SK-N-SH (cell line): ENCODE data around the gene HJV.

Source experiments
- EP300 ChIP-seq, 2 experiments: IDR thresholded peaks; 2 replicates each; pipeline versions ENCODE4 v1.4.0 to v1.6.1; 2012; ENCODE audit warnings: borderline replicate concordance in 1 of 2, low read depth in 1 of 2, low read length in 1 of 2
- EZH2phosphoT487 ChIP-seq: fragments of 200-600 bp; sonication (generic); IDR thresholded peaks from 2 replicates; pipeline ENCODE4 v1.6.1; 2017; ENCODE audit warnings: low read depth, mixed run types, mild to moderate bottlenecking, antibody characterized with exemption, moderate library complexity, borderline replicate concordance
- GABPA ChIP-seq: IDR thresholded peaks from 2 replicates; pipeline ENCODE4 v1.4.0; 2012; ENCODE audit warnings: low read depth, mild to moderate bottlenecking
- JUND ChIP-seq: IDR thresholded peaks from 2 replicates; pipeline ENCODE4 v1.4.0; 2012
- MAX ChIP-seq: IDR thresholded peaks from 2 replicates; pipeline ENCODE4 v1.4.0; 2012; ENCODE audit warnings: low read depth
- MXI1 ChIP-seq: IDR thresholded peaks from 2 replicates; pipeline ENCODE4 v1.6.1; 2012; ENCODE audit warnings: mild to moderate bottlenecking, low read depth, low read length, improper control_type of control experiment
- REST ChIP-seq: IDR thresholded peaks from 2 replicates; pipeline ENCODE4 v1.6.1; 2012; ENCODE audit warnings: mild to moderate bottlenecking, low read depth, low read length, moderate library complexity
- RXRA ChIP-seq: IDR thresholded peaks from 2 replicates; pipeline ENCODE4 v1.4.0; 2012; ENCODE audit warnings: low read depth, mild to moderate bottlenecking, borderline replicate concordance
- TAF1 ChIP-seq: IDR thresholded peaks from 2 replicates; pipeline ENCODE4 v1.6.1; 2012; ENCODE audit warnings: low read depth, mild to moderate bottlenecking, low read length, moderate library complexity, borderline replicate concordance
- TCF12 ChIP-seq: IDR thresholded peaks from 2 replicates; pipeline ENCODE4 v1.4.0; 2012
- TF ChIP-seq, protein P1 (sequence below): fragments of 200-600 bp; sonication (generic); IDR thresholded peaks from 2 replicates; pipeline ENCODE4 v1.6.1; 2017; ENCODE audit warnings: antibody characterized with exemption, mild to moderate bottlenecking, moderate library complexity
- TF ChIP-seq, protein P2 (sequence below): fragments of 150-350 bp; IDR thresholded peaks from 2 replicates; pipeline ENCODE4 v1.6.1; 2016; ENCODE audit warnings: mild to moderate bottlenecking, low read depth, low read length

- TF ChIP-seq, protein P1, sequence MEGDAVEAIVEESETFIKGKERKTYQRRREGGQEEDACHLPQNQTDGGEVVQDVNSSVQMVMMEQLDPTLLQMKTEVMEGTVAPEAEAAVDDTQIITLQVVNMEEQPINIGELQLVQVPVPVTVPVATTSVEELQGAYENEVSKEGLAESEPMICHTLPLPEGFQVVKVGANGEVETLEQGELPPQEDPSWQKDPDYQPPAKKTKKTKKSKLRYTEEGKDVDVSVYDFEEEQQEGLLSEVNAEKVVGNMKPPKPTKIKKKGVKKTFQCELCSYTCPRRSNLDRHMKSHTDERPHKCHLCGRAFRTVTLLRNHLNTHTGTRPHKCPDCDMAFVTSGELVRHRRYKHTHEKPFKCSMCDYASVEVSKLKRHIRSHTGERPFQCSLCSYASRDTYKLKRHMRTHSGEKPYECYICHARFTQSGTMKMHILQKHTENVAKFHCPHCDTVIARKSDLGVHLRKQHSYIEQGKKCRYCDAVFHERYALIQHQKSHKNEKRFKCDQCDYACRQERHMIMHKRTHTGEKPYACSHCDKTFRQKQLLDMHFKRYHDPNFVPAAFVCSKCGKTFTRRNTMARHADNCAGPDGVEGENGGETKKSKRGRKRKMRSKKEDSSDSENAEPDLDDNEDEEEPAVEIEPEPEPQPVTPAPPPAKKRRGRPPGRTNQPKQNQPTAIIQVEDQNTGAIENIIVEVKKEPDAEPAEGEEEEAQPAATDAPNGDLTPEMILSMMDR, result no peak
- TF ChIP-seq TCF12, result no peak
- no peak for TF ChIP-seq REST
- no peak for TF ChIP-seq EP300 (IDR thresholded peaks at IDR 0.05; ENCODE audit: borderline replicate concordance in 1 of 2, low read depth in 1 of 2, low read length in 1 of 2)
- TF ChIP-seq, protein P2, sequence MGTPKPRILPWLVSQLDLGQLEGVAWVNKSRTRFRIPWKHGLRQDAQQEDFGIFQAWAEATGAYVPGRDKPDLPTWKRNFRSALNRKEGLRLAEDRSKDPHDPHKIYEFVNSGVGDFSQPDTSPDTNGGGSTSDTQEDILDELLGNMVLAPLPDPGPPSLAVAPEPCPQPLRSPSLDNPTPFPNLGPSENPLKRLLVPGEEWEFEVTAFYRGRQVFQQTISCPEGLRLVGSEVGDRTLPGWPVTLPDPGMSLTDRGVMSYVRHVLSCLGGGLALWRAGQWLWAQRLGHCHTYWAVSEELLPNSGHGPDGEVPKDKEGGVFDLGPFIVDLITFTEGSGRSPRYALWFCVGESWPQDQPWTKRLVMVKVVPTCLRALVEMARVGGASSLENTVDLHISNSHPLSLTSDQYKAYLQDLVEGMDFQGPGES, result no peak
- TF ChIP-seq TAF1, result no peak
- TF ChIP-seq EZH2phosphoT487, result no peak
- no peak for TF ChIP-seq MXI1
- TF ChIP-seq JUND, result no peak
- no peak for TF ChIP-seq MAX
- TF ChIP-seq RXRA, result no peak
- TF ChIP-seq GABPA, result no peak
Measured at GRCh38 chr1:145995148-145995881, 26.2 kb downstream of the HJV start.
